KMS-11 (cell line): ENCODE measurements around the gene CLPSL1.

Experiments
- H2AFZ ChIP-seq: fragments of 200-600 bp; sonication (generic); 2 replicates; pipeline ENCODE4 v1.6.1; 2016; ENCODE audit warnings: antibody characterized with exemption, mixed run types, low read depth
- H3K27ac ChIP-seq: fragments of 200-600 bp; sonication (generic); 2 replicates; pipeline ENCODE4 v1.6.1; 2016; ENCODE audit warnings: mild to moderate bottlenecking, mixed run types
- H3K27me3 ChIP-seq: fragments of 200-600 bp; sonication (generic); 2 replicates; pipeline ENCODE4 v1.6.1; 2017; ENCODE audit warnings: mild to moderate bottlenecking, low read depth, mixed run types, moderate library complexity; ENCODE audit not compliant: insufficient read depth
- H3K36me3 ChIP-seq: fragments of 200-600 bp; sonication (generic); 2 replicates; pipeline ENCODE4 v1.6.1; 2017; ENCODE audit warnings: mild to moderate bottlenecking, mixed run types; ENCODE audit not compliant: insufficient read depth
- H3K4me1 ChIP-seq: fragments of 200-600 bp; sonication (generic); 2 replicates; pipeline ENCODE4 v1.6.1; 2016; ENCODE audit warnings: mild to moderate bottlenecking, low read depth, mixed run types; ENCODE audit not compliant: poor library complexity, severe bottlenecking
- H3K4me2 ChIP-seq: fragments of 200-600 bp; sonication (generic); 2 replicates; pipeline ENCODE4 v1.7.0; 2016; ENCODE audit warnings: mild to moderate bottlenecking, mixed run types
- H3K4me3 ChIP-seq: fragments of 200-600 bp; sonication (generic); IDR thresholded peaks from 2 replicates; pipeline ENCODE4 v1.6.1; 2017; ENCODE audit warnings: low read depth, low read length, mixed read lengths; ENCODE audit not compliant: insufficient read depth
- H3K79me2 ChIP-seq: fragments of 200-600 bp; sonication (generic); 2 replicates; pipeline ENCODE4 v1.6.1; 2016; ENCODE audit warnings: low read depth, mixed run types; ENCODE audit not compliant: insufficient read depth
- H3K9ac ChIP-seq: fragments of 200-600 bp; sonication (generic); 2 replicates; pipeline ENCODE4 v1.6.1; 2016; ENCODE audit warnings: mild to moderate bottlenecking, mixed run types
- H4K20me1 ChIP-seq: fragments of 200-600 bp; sonication (generic); 2 replicates; pipeline ENCODE4 v1.6.1; 2016; ENCODE audit warnings: mild to moderate bottlenecking, mixed run types; ENCODE audit not compliant: insufficient read depth
- TF ChIP-seq, protein P1 (sequence below): fragments of 200-600 bp; sonication (generic); conservative IDR thresholded peaks from 2 replicates; pipeline ENCODE4 v1.6.1; 2017; ENCODE audit warnings: low read depth, mild to moderate bottlenecking, antibody characterized with exemption, low read length, moderate library complexity, mixed read lengths

The CLPSL1 gene

DNA sequence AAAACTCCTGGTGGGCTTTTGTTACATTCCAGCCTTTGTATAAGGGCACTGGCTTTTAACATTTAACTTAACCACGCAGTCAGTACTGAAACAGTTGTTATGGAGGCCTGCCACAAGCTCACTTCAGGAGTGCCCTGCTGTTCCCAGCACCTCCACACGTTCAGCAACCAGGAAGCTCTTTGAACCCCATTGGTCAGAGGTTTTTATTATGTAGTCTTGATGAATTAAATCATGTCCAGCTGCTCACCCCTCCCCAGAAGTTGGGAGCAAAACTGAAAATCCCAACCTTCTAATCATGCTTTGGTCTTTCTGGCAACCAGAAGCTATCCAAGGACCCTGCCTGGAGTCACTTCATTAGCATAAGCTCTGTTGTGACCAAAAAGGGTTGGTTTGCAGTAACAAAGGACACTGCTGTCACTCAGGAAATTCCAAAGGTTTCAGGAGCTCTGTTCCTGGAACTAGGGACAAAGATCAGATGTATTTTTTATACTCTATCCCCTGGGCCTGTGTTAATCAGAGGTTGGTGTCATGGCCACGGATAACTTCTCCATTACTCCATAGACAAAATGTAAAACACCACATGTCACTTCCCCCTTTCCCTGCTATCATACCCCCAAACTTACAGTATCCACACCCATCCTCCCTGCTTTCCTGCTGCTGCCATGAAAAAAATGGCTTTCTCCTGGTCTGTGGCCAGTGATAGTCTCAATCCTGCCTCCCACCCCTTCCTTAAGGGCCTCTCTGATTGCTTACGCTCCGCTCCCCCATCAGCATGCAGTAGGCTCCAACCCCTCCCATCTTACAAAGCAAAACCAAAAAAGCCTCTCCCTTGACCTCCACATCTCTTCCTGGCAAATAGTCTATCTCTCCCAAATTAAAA is 40.9 kb upstream of the CLPSL1 start:
- TF ChIP-seq, protein P1, sequence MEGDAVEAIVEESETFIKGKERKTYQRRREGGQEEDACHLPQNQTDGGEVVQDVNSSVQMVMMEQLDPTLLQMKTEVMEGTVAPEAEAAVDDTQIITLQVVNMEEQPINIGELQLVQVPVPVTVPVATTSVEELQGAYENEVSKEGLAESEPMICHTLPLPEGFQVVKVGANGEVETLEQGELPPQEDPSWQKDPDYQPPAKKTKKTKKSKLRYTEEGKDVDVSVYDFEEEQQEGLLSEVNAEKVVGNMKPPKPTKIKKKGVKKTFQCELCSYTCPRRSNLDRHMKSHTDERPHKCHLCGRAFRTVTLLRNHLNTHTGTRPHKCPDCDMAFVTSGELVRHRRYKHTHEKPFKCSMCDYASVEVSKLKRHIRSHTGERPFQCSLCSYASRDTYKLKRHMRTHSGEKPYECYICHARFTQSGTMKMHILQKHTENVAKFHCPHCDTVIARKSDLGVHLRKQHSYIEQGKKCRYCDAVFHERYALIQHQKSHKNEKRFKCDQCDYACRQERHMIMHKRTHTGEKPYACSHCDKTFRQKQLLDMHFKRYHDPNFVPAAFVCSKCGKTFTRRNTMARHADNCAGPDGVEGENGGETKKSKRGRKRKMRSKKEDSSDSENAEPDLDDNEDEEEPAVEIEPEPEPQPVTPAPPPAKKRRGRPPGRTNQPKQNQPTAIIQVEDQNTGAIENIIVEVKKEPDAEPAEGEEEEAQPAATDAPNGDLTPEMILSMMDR: no peak
- Histone ChIP-seq H3K79me2 (no peaks in the 10 kb centered on the region), H3K27ac (no peak overlapping the region), H3K4me1 (peaks cover 27% of the 10 kb centered on the region), H3K36me3 (no peaks in the 10 kb centered on the region), H3K9ac (no peak overlapping the region), H3K4me2 (no peak overlapping the region), H2AFZ (no peak overlapping the region), H3K27me3 (no peaks in the 10 kb centered on the region), H3K4me3 (no peak overlapping the region), H4K20me1 (no peaks in the 10 kb centered on the region)

DNA sequence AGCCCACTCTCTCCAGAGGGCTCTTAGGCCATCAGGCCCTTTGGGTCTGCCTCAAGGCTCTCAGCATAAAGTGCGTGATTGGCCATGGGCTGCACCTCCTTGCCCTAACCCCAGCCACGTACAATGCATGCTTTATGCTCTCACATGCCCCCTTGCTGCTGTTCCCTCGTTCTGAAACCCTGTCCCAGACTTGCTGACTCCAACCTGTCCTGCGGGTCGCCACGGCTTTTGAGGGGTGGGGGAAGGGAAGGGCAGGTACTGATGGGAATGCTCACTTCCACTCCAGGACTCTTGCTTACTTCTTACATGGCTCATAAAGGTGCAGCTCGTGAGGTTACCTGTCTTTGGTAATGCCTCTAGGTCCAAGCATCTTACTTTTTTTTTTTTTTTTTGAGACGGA is 38.0 kb upstream of the CLPSL1 start:
- H2AFZ ChIP-seq: no peak overlapping the region
- H4K20me1 ChIP-seq: no peaks in the 10 kb centered on the region
- TF ChIP-seq, protein P1: no peak
- no peak overlapping the region for H3K4me3 ChIP-seq
- peaks cover 12% of the 10 kb centered on the region for H3K4me1 ChIP-seq
- H3K27ac ChIP-seq: no peak overlapping the region
- no peaks in the 10 kb centered on the region for H3K27me3 ChIP-seq
- H3K79me2 ChIP-seq: no peaks in the 10 kb centered on the region
- H3K9ac ChIP-seq: no peak overlapping the region
- no peaks in the 10 kb centered on the region for H3K36me3 ChIP-seq
- H3K4me2 ChIP-seq: no peak overlapping the region

DNA sequence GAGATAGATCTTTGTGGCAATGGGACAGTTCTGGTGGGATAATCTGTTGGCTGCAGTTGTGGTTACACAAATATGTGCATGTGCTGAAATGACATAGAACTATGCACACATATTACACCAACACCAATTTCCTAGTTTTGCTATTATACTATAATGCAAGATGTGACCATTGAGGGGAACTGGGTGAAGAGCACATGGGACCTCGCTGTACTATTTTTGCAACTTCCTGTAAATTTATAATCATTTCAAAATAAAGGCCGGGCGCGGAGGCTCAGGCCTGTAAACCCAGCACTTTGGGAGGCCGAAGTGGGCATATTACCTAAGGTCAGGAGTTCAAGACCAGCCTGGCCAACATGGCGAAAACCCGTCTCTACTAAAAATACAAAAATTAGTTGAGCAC is 35.3 kb upstream of the CLPSL1 start:
- H4K20me1 ChIP-seq: no peaks in the 10 kb centered on the region
- H3K4me2 ChIP-seq: no peak overlapping the region
- no peak overlapping the region for H3K27ac ChIP-seq
- H3K79me2 ChIP-seq: no peaks in the 10 kb centered on the region
- H3K36me3 ChIP-seq: no peaks in the 10 kb centered on the region
- no peak overlapping the region for H3K9ac ChIP-seq
- no peak overlapping the region for H2AFZ ChIP-seq
- H3K4me1 ChIP-seq: no peaks in the 10 kb centered on the region
- no peak overlapping the region for H3K4me3 ChIP-seq
- TF ChIP-seq, protein P1: no peak
- H3K27me3 ChIP-seq: no peaks in the 10 kb centered on the region

DNA sequence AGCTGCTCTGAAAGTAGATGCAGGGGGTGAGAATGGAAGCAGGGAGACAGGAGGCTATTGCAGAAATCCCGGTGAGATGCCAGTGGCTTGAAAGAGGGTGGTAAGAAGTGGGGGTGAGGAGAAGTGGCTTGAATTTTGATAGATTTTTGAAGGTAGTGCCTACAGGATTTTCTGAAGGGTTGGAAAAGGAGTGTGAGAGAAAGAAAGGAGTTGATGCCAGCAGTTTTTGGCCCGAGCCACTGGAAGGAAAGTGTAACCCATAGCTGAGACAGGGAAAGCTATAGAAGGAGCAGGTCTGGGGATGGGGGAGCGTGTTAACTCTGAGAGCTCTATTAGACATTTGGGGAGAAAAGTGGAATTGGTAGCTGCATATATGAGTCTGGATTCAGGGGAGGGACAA is 34.3 kb upstream of the CLPSL1 start:
- no peaks in the 10 kb centered on the region for H4K20me1 ChIP-seq
- no peak overlapping the region for H2AFZ ChIP-seq
- no peaks in the 10 kb centered on the region for H3K27me3 ChIP-seq
- no peak overlapping the region for H3K4me3 ChIP-seq
- no peak overlapping the region for H3K9ac ChIP-seq
- H3K4me2 ChIP-seq: no peak overlapping the region
- no peaks in the 10 kb centered on the region for H3K36me3 ChIP-seq
- H3K79me2 ChIP-seq: no peaks in the 10 kb centered on the region
- TF ChIP-seq, protein P1: no peak
- H3K4me1 ChIP-seq: no peaks in the 10 kb centered on the region
- H3K27ac ChIP-seq: no peak overlapping the region
